ENCODE data around the gene GRB10.

The GRB10 gene

DNA sequence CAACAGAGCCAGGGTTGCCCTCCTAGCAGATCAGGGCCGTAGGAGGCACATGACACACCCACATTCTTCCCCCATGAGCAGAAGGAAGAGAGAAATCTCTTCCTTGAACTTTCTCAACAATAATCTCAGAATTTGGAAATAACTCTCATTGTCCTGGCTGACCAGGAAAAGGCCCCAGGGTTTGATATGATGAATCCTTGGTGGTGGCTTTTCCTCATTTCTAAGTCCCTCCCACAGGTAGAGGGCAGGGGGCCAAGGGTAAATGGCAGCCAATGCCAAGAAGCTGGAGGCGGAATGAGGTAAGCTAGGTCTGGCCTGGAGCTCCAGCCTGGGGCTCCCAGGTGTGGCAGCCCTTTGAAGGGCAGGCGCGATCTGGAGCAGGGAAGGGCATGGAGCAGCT, 67.8 kb downstream of the GRB10 start:
- DNase-seq (ENCODE audit: low read depth) = no peak
- TF ChIP-seq CTCF (IDR thresholded peaks at IDR 0.05; ENCODE audit: low read depth, low read length, missing control alignments) = no peak

GRCh38 chr7:50713123-50713965, 69.4 kb downstream of the GRB10 start:
- no peak for TF ChIP-seq CTCF (IDR thresholded peaks at IDR 0.05; ENCODE audit: low read depth, low read length, missing control alignments)
- no peak overlapping the region for H3K4me3 ChIP-seq (ENCODE audit: low read depth, low read length)
- DNase-seq (ENCODE audit: low read depth) = no peak

More for the DNA sequence above, 67.8 kb downstream of the GRB10 start:
- H3K4me3 ChIP-seq (ENCODE audit: low read depth, low read length) = no peak overlapping the region

DNA sequence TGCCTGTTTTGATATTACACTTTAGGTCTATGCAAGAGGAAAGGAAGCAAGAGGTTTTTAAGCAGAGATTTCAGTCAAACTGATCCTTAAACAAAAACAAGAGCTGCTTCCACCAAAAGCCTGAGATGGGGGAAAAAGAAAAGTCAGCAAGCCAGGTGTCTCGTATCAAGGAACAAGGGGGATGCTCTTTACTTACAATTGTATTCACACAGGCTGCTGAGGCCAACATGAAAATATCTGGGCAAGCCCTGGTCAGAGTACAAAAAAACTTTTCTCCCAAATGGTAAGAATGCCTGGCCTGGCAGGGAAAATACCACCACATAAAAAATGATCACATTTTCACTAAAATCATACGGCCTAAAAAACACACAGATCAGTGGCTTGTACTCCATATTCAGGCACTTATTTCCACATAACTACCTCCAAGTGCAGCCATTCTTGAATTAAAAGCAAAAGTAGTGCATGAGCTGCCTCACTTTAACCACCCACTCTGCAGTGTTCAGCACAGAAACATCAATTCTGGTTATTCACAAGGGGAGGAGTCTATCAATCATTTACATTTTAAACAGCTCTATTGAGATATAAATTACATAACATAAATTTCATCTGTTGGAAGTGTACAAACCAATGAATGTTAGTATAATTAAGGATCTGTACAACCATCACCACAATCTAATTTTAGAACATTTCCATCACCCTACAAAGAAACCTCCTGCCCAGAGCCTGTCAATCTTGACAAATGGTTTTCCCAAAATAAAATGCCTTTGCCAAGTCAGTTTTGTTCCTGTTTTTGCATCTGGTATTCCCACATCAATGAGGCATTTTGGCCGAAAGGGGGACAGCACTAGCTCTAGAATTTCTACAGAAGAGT, 70.2 kb downstream of the GRB10 start:
- TF ChIP-seq CTCF (IDR thresholded peaks at IDR 0.05; ENCODE audit: low read depth, low read length, missing control alignments) = no peak
- no peak for DNase-seq (ENCODE audit: low read depth)
- no peak overlapping the region for H3K4me3 ChIP-seq (ENCODE audit: low read depth, low read length)

GRCh38 chr7:50711271-50712175, 71.2 kb downstream of the GRB10 start:
- no peak overlapping the region for H3K4me3 ChIP-seq (ENCODE audit: low read depth, low read length)
- no peak for TF ChIP-seq CTCF (IDR thresholded peaks at IDR 0.05; ENCODE audit: low read depth, low read length, missing control alignments)
- DNase-seq (ENCODE audit: low read depth) = no peak

DNA sequence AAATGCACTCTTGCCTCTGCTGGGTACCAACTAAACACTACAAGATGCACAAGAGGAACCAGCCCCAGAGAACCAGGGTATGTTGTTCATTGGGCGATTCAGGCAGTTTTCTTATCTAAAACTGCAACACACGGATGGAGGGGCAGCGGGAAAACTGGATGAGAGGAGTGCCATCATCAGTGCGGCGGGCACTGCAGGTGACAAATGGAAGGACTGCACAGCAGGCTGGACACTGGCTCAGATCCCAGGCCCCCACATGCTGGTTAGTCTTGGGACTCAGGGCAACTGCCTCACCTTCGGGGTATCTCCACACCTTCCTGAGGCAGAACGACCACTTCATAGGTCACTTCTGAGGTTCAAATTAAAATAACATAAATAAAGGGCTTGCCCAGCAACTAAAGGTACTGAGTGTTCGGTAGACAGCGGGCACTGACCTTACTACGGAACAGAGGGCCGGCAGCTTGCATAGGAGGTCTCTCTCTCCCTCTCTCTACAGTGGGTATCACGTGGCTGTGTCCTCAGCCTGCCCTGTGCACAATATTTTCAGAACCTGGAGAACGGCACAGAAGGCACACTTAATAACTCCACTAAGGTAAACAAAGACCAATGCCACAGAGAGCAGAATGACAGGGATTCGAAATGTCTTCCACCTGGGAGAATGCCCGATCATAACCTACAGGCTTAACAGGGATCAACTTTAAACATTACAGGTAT, 72.1 kb downstream of the GRB10 start:
- TF ChIP-seq CTCF (IDR thresholded peaks at IDR 0.05; ENCODE audit: low read depth, low read length, missing control alignments) = no peak
- H3K4me3 ChIP-seq (ENCODE audit: low read depth, low read length) = no peak overlapping the region
- no peak for DNase-seq (ENCODE audit: low read depth)

DNA sequence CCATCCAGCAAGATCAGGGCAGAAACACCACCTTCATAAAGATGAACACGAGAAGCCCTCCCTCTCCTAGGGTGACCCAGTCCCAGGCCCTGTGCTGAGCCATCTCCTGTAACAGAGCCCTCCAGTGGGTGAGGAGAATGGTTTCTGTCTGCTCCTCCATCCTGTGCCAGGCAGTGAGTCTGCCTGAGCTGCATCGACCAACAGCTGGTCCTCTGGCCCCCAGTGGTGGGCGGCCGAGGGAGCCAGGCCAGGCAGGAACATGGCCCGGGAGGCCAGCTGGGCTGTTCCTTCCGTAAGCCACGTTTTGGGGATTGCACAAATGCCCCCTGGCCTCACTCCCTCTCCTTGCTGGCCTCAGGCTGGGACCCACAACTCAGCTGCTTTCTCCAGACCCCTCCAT, 73.5 kb downstream of the GRB10 start:
- no peak for TF ChIP-seq CTCF (IDR thresholded peaks at IDR 0.05; ENCODE audit: low read depth, low read length, missing control alignments)
- no peak overlapping the region for H3K4me3 ChIP-seq (ENCODE audit: low read depth, low read length)
- no peak for DNase-seq (ENCODE audit: low read depth)

Measured in GM12864 (cell line).